ENCODE data around the gene POMT1.

POMT1 gene

GRCh38 chr9:131475956-131476776, 26.6 kb upstream of the POMT1 start:
- TF ChIP-seq, protein P1, sequence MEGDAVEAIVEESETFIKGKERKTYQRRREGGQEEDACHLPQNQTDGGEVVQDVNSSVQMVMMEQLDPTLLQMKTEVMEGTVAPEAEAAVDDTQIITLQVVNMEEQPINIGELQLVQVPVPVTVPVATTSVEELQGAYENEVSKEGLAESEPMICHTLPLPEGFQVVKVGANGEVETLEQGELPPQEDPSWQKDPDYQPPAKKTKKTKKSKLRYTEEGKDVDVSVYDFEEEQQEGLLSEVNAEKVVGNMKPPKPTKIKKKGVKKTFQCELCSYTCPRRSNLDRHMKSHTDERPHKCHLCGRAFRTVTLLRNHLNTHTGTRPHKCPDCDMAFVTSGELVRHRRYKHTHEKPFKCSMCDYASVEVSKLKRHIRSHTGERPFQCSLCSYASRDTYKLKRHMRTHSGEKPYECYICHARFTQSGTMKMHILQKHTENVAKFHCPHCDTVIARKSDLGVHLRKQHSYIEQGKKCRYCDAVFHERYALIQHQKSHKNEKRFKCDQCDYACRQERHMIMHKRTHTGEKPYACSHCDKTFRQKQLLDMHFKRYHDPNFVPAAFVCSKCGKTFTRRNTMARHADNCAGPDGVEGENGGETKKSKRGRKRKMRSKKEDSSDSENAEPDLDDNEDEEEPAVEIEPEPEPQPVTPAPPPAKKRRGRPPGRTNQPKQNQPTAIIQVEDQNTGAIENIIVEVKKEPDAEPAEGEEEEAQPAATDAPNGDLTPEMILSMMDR (IDR thresholded peaks at IDR 0.05; ENCODE audit: low read depth, low read length) = peak; percentile 41
- no peak for DNase-seq
- Histone ChIP-seq H3K4me3 (ENCODE audit: low read depth, low read length) (no peak overlapping the region), H3K27me3 (no peaks in the 10 kb centered on the region), H3K4me1 (no peaks in the 10 kb centered on the region), H3K36me3 (peaks cover 94% of the 10 kb centered on the region), H3K9me3 (no peaks in the 10 kb centered on the region)

GRCh38 chr9:131476777-131477345, 25.9 kb upstream of the POMT1 start:
- no peak for DNase-seq
- Histone ChIP-seq H3K27me3 (no peaks in the 10 kb centered on the region), H3K4me1 (no peaks in the 10 kb centered on the region), H3K36me3 (peaks cover 94% of the 10 kb centered on the region), H3K9me3 (no peaks in the 10 kb centered on the region), H3K4me3 (ENCODE audit: low read depth, low read length) (no peak overlapping the region)
- TF ChIP-seq, protein P1 (IDR thresholded peaks at IDR 0.05; ENCODE audit: low read depth, low read length) = no peak

- no peak for DNase-seq
- TF ChIP-seq, protein P1 (IDR thresholded peaks at IDR 0.05; ENCODE audit: low read depth, low read length) = no peak
- Histone ChIP-seq H3K27me3 (no peaks in the 10 kb centered on the region), H3K4me1 (no peaks in the 10 kb centered on the region), H3K36me3 (peaks cover 95% of the 10 kb centered on the region), H3K9me3 (no peaks in the 10 kb centered on the region), H3K4me3 (ENCODE audit: low read depth, low read length) (no peak overlapping the region)
These were observed 25.4 kb upstream of the POMT1 start for GRCh38 chr9:131477367-131477766.

GRCh38 chr9:131477816-131478419, 24.8 kb upstream of the POMT1 start:
- H3K9me3 ChIP-seq = no peaks in the 10 kb centered on the region
- peaks cover 96% of the 10 kb centered on the region for H3K36me3 ChIP-seq
- TF ChIP-seq, protein P1 (IDR thresholded peaks at IDR 0.05; ENCODE audit: low read depth, low read length) = no peak
- DNase-seq = no peak
- H3K27me3 ChIP-seq = no peaks in the 10 kb centered on the region
- H3K4me3 ChIP-seq (ENCODE audit: low read depth, low read length) = no peak overlapping the region
- no peaks in the 10 kb centered on the region for H3K4me1 ChIP-seq

DNA sequence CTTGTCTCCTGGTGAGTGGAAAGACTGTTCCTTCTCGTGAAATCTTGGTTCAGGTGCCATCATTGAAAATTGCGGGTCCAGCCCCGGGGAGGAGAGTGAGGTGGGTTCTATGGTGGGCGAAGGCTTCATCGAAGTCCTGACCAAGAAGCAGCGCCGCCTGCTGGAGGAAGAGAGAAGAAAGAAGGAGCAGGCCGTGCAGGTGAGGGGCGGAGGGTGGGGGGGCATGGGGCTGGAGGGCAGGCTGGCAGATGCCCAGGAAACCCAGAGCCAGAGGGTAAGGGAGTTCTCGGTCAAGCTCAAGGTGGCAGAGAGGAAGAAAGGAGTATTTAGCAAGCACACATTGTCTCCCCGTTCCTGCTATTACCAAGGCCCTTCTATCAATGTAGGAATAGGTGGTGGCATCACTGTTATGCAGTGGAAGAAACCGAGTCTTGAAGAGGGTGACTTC, 24.3 kb upstream of the POMT1 start:
- DNase-seq = peak; percentile 75
- H3K4me1 ChIP-seq = no peaks in the 10 kb centered on the region
- no peak overlapping the region for H3K4me3 ChIP-seq (ENCODE audit: low read depth, low read length)
- H3K36me3 ChIP-seq = peaks cover 96% of the 10 kb centered on the region
- no peaks in the 10 kb centered on the region for H3K9me3 ChIP-seq
- H3K27me3 ChIP-seq = no peaks in the 10 kb centered on the region
- TF ChIP-seq, protein P1 (IDR thresholded peaks at IDR 0.05; ENCODE audit: low read depth, low read length) = peak; percentile 63
